ENCODE results near the gene SLAMF6.

The SLAMF6 gene

GRCh38 chr1:160459056-160459455 is 64.0 kb downstream of the SLAMF6 start:
- Histone ChIP-seq H3K4me1 (ENCODE audit: insufficient read depth, low read length) (peaks cover 16% of the 10 kb centered on the region), H3K27me3 (ENCODE audit: insufficient read depth, low read length, poor library complexity) (no peaks in the 10 kb centered on the region), H3K9ac (ENCODE audit: low read depth, low read length) (no peak overlapping the region), H3K36me3 (ENCODE audit: insufficient read depth, low read length) (no peaks in the 10 kb centered on the region), H3K79me2 (ENCODE audit: insufficient read depth, low read length) (no peaks in the 10 kb centered on the region), H3K27ac (ENCODE audit: low read length) (no peak overlapping the region), H3K4me3 (ENCODE audit: low read depth in 1 of 2, low read length in 2 of 2) (no peak overlapping the region), H3K4me2 (ENCODE audit: insufficient read depth, low read length) (no peak overlapping the region), H4K20me1 (ENCODE audit: insufficient read depth, low read length) (no peaks in the 10 kb centered on the region), H3K9me3 (ENCODE audit: insufficient read depth, low read length, severe bottlenecking) (no peaks in the 10 kb centered on the region), H2AFZ (ENCODE audit: low read depth, low read length) (no peak overlapping the region)
- TF ChIP-seq EZH2 (IDR thresholded peaks at IDR 0.05; ENCODE audit: borderline replicate concordance, low read depth, low read length, severe bottlenecking): no peak
- no peak for TF ChIP-seq CTCF (IDR thresholded peaks at IDR 0.05; ENCODE audit: borderline replicate concordance, extremely low read depth, low read length, poor library complexity, severe bottlenecking)
- ATAC-seq (ENCODE audit: insufficient read depth, low read depth) (no peak), DNase-seq (no peak)

DNA sequence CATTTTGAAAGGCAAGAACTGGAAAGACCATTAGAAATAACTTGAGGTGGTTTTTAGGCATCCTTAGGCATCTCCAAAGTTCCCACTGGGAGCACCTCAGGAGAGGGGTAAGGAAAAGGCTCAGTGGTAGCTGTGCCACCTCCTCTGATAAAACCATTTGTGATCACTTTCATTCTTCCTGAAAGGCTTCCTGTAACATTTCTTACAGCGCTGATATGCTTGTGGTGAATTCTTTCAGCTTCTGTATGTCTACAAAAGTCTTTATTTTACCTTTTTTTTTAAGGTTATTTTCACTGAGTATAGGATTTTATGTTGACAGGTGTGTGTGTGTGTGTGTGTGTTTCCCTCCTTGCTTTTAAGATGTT is 67.9 kb downstream of the SLAMF6 start:
- no peaks in the 10 kb centered on the region for H3K79me2 ChIP-seq (ENCODE audit: insufficient read depth, low read length)
- no peak overlapping the region for H3K4me2 ChIP-seq (ENCODE audit: insufficient read depth, low read length)
- H3K36me3 ChIP-seq (ENCODE audit: insufficient read depth, low read length): no peaks in the 10 kb centered on the region
- H3K4me1 ChIP-seq (ENCODE audit: insufficient read depth, low read length): peaks cover 3% of the 10 kb centered on the region
- no peaks in the 10 kb centered on the region for H4K20me1 ChIP-seq (ENCODE audit: insufficient read depth, low read length)
- H3K27me3 ChIP-seq (ENCODE audit: insufficient read depth, low read length, poor library complexity): no peaks in the 10 kb centered on the region
- TF ChIP-seq CTCF (IDR thresholded peaks at IDR 0.05; ENCODE audit: borderline replicate concordance, extremely low read depth, low read length, poor library complexity, severe bottlenecking): no peak
- no peak for TF ChIP-seq EZH2 (IDR thresholded peaks at IDR 0.05; ENCODE audit: borderline replicate concordance, low read depth, low read length, severe bottlenecking)
- no peak overlapping the region for H2AFZ ChIP-seq (ENCODE audit: low read depth, low read length)
- H3K9ac ChIP-seq (ENCODE audit: low read depth, low read length): no peak overlapping the region
- no peak overlapping the region for H3K27ac ChIP-seq (ENCODE audit: low read length)
- DNase-seq (no peak), ATAC-seq (ENCODE audit: insufficient read depth, low read depth) (no peak)
- H3K9me3 ChIP-seq (ENCODE audit: insufficient read depth, low read length, severe bottlenecking): no peaks in the 10 kb centered on the region
- no peak overlapping the region for H3K4me3 ChIP-seq (ENCODE audit: low read depth in 1 of 2, low read length in 2 of 2)

- Histone ChIP-seq H3K9ac (ENCODE audit: low read depth, low read length) (no peak overlapping the region), H3K9me3 (ENCODE audit: insufficient read depth, low read length, severe bottlenecking) (no peaks in the 10 kb centered on the region), H4K20me1 (ENCODE audit: insufficient read depth, low read length) (no peaks in the 10 kb centered on the region), H3K79me2 (ENCODE audit: insufficient read depth, low read length) (no peaks in the 10 kb centered on the region), H3K4me1 (ENCODE audit: insufficient read depth, low read length) (no peaks in the 10 kb centered on the region), H3K36me3 (ENCODE audit: insufficient read depth, low read length) (no peaks in the 10 kb centered on the region), H3K4me3 (ENCODE audit: low read depth in 1 of 2, low read length in 2 of 2) (no peak overlapping the region), H3K27me3 (ENCODE audit: insufficient read depth, low read length, poor library complexity) (no peaks in the 10 kb centered on the region), H3K4me2 (ENCODE audit: insufficient read depth, low read length) (no peak overlapping the region), H2AFZ (ENCODE audit: low read depth, low read length) (no peak overlapping the region), H3K27ac (ENCODE audit: low read length) (no peak overlapping the region)
- ATAC-seq (ENCODE audit: insufficient read depth, low read depth): no peak
- no peak for DNase-seq
- TF ChIP-seq EZH2 (IDR thresholded peaks at IDR 0.05; ENCODE audit: borderline replicate concordance, low read depth, low read length, severe bottlenecking): no peak
Observed at GRCh38 chr1:160454371-160455152, 68.5 kb downstream of the SLAMF6 start.

- no peaks in the 10 kb centered on the region for H3K9me3 ChIP-seq (ENCODE audit: insufficient read depth, low read length, severe bottlenecking)
- no peaks in the 10 kb centered on the region for H3K27me3 ChIP-seq (ENCODE audit: insufficient read depth, low read length, poor library complexity)
- no peak overlapping the region for H3K4me2 ChIP-seq (ENCODE audit: insufficient read depth, low read length)
- no peak overlapping the region for H3K9ac ChIP-seq (ENCODE audit: low read depth, low read length)
- H3K4me3 ChIP-seq (ENCODE audit: low read depth in 1 of 2, low read length in 2 of 2): no peak overlapping the region
- no peak for TF ChIP-seq EZH2 (IDR thresholded peaks at IDR 0.05; ENCODE audit: borderline replicate concordance, low read depth, low read length, severe bottlenecking)
- no peak for TF ChIP-seq CTCF (IDR thresholded peaks at IDR 0.05; ENCODE audit: borderline replicate concordance, extremely low read depth, low read length, poor library complexity, severe bottlenecking)
- H3K4me1 ChIP-seq (ENCODE audit: insufficient read depth, low read length): no peaks in the 10 kb centered on the region
- no peaks in the 10 kb centered on the region for H3K79me2 ChIP-seq (ENCODE audit: insufficient read depth, low read length)
- no peaks in the 10 kb centered on the region for H4K20me1 ChIP-seq (ENCODE audit: insufficient read depth, low read length)
- ATAC-seq (ENCODE audit: insufficient read depth, low read depth) (no peak), DNase-seq (no peak)
- H2AFZ ChIP-seq (ENCODE audit: low read depth, low read length): no peak overlapping the region
- no peaks in the 10 kb centered on the region for H3K36me3 ChIP-seq (ENCODE audit: insufficient read depth, low read length)
- H3K27ac ChIP-seq (ENCODE audit: low read length): no peak overlapping the region
Observed at GRCh38 chr1:160453443-160453842, 69.6 kb downstream of the SLAMF6 start.
